Muscle layer of duodenum (tissue), 2 donors: ENCODE data around the gene TNFAIP1.

Experiments
- H3K27ac ChIP-seq: one replicate; pipeline ENCODE4 v1.7.0; 2013; ENCODE audit warnings: mild to moderate bottlenecking, low read length
- H3K27me3 ChIP-seq: one replicate; pipeline ENCODE4 v1.7.0; 2013; ENCODE audit warnings: low read depth, mild to moderate bottlenecking, control low read depth, low read length
- H3K36me3 ChIP-seq, 2 donors: one replicate each; pipeline ENCODE4 v1.7.0; 2013; ENCODE audit warnings: low read length in 2 of 2, control low read depth in 1 of 2, mild to moderate bottlenecking in 1 of 2; ENCODE audit not compliant: insufficient read depth in 2 of 2, control insufficient read depth in 1 of 2
- H3K4me1 ChIP-seq, 2 donors: one replicate each; pipeline ENCODE4 v1.7.0; 2013; ENCODE audit warnings: low read length in 2 of 2, mild to moderate bottlenecking in 2 of 2, control low read depth in 1 of 2, moderate library complexity in 1 of 2; ENCODE audit not compliant: insufficient read depth in 2 of 2, control insufficient read depth in 1 of 2
- H3K4me3 ChIP-seq, 2 donors: one replicate each; pipeline ENCODE4 v1.7.0; 2013; ENCODE audit warnings: low read length in 2 of 2, low read depth in 1 of 2, mild to moderate bottlenecking in 1 of 2
- H3K9me3 ChIP-seq, 2 donors: one replicate each; pipeline ENCODE4 v1.7.0; 2013; ENCODE audit warnings: low read length in 2 of 2, control low read depth in 1 of 2, mild to moderate bottlenecking in 1 of 2; ENCODE audit not compliant: control insufficient read depth in 1 of 2
- donor health status: healthy.

Gene TNFAIP1

GRCh38 chr17:28326114-28326513, 9.4 kb upstream of the TNFAIP1 start:
- no peak overlapping the region for H3K4me3 ChIP-seq
- peaks cover 20 to 36% of the 10 kb centered on the region in 2 donors for H3K36me3 ChIP-seq
- no peak overlapping the region for H3K27ac ChIP-seq
- no peaks in the 10 kb centered on the region for H3K9me3 ChIP-seq
- H3K4me1 ChIP-seq: no peaks in the 10 kb centered on the region
- H3K27me3 ChIP-seq: no peaks in the 10 kb centered on the region

GRCh38 chr17:28327031-28327607, 8.4 kb upstream of the TNFAIP1 start:
- Histone ChIP-seq H3K36me3 (peaks cover 28 to 45% of the 10 kb centered on the region in 2 donors), H3K4me1 (no peaks in the 10 kb centered on the region)

GRCh38 chr17:28327709-28328108, 7.9 kb upstream of the TNFAIP1 start:
- Histone ChIP-seq H3K27me3 (no peaks in the 10 kb centered on the region), H3K4me3 (no peak overlapping the region), H3K4me1 (no peaks in the 10 kb centered on the region), H3K27ac (no peak overlapping the region), H3K9me3 (no peaks in the 10 kb centered on the region), H3K36me3 (peaks cover 28 to 46% of the 10 kb centered on the region in 2 donors)

More at GRCh38 chr17:28327031-28327607, 8.4 kb upstream of the TNFAIP1 start:
- Histone ChIP-seq H3K9me3 (no peaks in the 10 kb centered on the region), H3K4me3 (no peak overlapping the region), H3K27ac (no peak overlapping the region), H3K27me3 (no peaks in the 10 kb centered on the region)

- Histone ChIP-seq H3K9me3 (no peaks in the 10 kb centered on the region), H3K27me3 (no peaks in the 10 kb centered on the region), H3K27ac (no peak overlapping the region), H3K4me1 (peaks cover 0 to 5% of the 10 kb centered on the region in 2 donors), H3K4me3 (no peak overlapping the region), H3K36me3 (peaks cover 28 to 46% of the 10 kb centered on the region in 2 donors)
Measured at GRCh38 chr17:28328325-28328724, 7.2 kb upstream of the TNFAIP1 start.

- Histone ChIP-seq H3K27me3 (no peaks in the 10 kb centered on the region), H3K4me3 (no peak overlapping the region), H3K36me3 (peaks cover 28 to 46% of the 10 kb centered on the region in 2 donors), H3K27ac (no peak overlapping the region), H3K9me3 (no peaks in the 10 kb centered on the region), H3K4me1 (peaks cover 10 to 18% of the 10 kb centered on the region in 2 donors)
Measured at GRCh38 chr17:28330671-28331070, 4.9 kb upstream of the TNFAIP1 start.

GRCh38 chr17:28331891-28332420, 3.6 kb upstream of the TNFAIP1 start:
- Histone ChIP-seq H3K36me3 (peaks cover 28 to 43% of the 10 kb centered on the region in 2 donors), H3K27me3 (no peaks in the 10 kb centered on the region), H3K27ac (no peak overlapping the region), H3K9me3 (no peaks in the 10 kb centered on the region), H3K4me3 (no peak overlapping the region), H3K4me1 (peaks cover 15 to 29% of the 10 kb centered on the region in 2 donors)

- Histone ChIP-seq H3K36me3 (peaks cover 21 to 33% of the 10 kb centered on the region in 2 donors), H3K27me3 (no peaks in the 10 kb centered on the region), H3K27ac (no peak overlapping the region), H3K9me3 (no peaks in the 10 kb centered on the region), H3K4me3 (no peak overlapping the region), H3K4me1 (peaks cover 18 to 40% of the 10 kb centered on the region in 2 donors)
Measured at GRCh38 chr17:28333083-28333746, 2.3 kb upstream of the TNFAIP1 start.

GRCh38 chr17:28334171-28334570, 1.4 kb upstream of the TNFAIP1 start:
- no peaks in the 10 kb centered on the region for H3K27me3 ChIP-seq
- peaks cover 12 to 25% of the 10 kb centered on the region in 2 donors for H3K36me3 ChIP-seq
- peak overlapping the region; percentile 77 for H3K27ac ChIP-seq
- peak overlapping the region; percentile 74 to 89 for H3K4me3 ChIP-seq
- H3K4me1 ChIP-seq: peaks cover 18 to 43% of the 10 kb centered on the region in 2 donors
- H3K9me3 ChIP-seq: no peaks in the 10 kb centered on the region

GRCh38 chr17:28334666-28335200, 828 bp upstream of the TNFAIP1 start:
- H3K27me3 ChIP-seq: no peaks in the 10 kb centered on the region
- peak overlapping the region; percentile 74 to 89 for H3K4me3 ChIP-seq
- H3K27ac ChIP-seq: peak overlapping the region; percentile 77
- H3K9me3 ChIP-seq: no peaks in the 10 kb centered on the region
- H3K36me3 ChIP-seq: peaks cover 9 to 26% of the 10 kb centered on the region in 2 donors
- peaks cover 18 to 43% of the 10 kb centered on the region in 2 donors for H3K4me1 ChIP-seq

GRCh38 chr17:28335959-28336871, 654 bp downstream of the TNFAIP1 start:
- no peaks in the 10 kb centered on the region for H3K27me3 ChIP-seq
- H3K4me1 ChIP-seq: peaks cover 18 to 43% of the 10 kb centered on the region in 2 donors

More at GRCh38 chr17:28335959-28336871, 654 bp downstream of the TNFAIP1 start:
- peak overlapping the region; percentile 74 to 89 for H3K4me3 ChIP-seq
- H3K36me3 ChIP-seq: peaks cover 19 to 27% of the 10 kb centered on the region in 2 donors
- H3K27ac ChIP-seq: peak overlapping the region; percentile 94
- H3K9me3 ChIP-seq: no peaks in the 10 kb centered on the region
